ENCODE results near the gene CSF3R. TPM values are rescaled to one million over a fixed set of nuclear protein-coding genes. Genes with fewer than 3 reads are reported as not detected.
A peak's percentile ranks its signal among the peaks of the same experiment; 100 is the strongest.

The CSF3R gene
- total RNA-seq, 1 experiment from 2014 or later = 0.26 TPM

GRCh38 chr1:36463803-36464604, 18.7 kb downstream of the CSF3R start, which contains the start of gene MRPS15 (continued):
- TF ChIP-seq, protein P1, sequence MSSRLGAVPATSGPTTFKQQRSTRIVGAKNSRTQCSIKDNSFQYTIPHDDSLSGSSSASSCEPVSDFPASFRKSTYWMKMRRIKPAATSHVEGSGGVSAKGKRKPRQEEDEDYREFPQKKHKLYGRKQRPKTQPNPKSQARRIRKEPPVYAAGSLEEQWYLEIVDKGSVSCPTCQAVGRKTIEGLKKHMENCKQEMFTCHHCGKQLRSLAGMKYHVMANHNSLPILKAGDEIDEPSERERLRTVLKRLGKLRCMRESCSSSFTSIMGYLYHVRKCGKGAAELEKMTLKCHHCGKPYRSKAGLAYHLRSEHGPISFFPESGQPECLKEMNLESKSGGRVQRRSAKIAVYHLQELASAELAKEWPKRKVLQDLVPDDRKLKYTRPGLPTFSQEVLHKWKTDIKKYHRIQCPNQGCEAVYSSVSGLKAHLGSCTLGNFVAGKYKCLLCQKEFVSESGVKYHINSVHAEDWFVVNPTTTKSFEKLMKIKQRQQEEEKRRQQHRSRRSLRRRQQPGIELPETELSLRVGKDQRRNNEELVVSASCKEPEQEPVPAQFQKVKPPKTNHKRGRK (CRISPR knock-in tag; IDR thresholded peaks at IDR 0.05; ENCODE audit: borderline replicate concordance) = 0 out of 2 replicates have a peak, but pooled peaks have one; percentile 13

GRCh38 chr1:36463463-36463802, 19.3 kb downstream of the CSF3R start:
- Mint-ChIP-seq H3K4me3 (peak overlapping the region; percentile 94), H3K9me3 (no peaks in the 10 kb centered on the region), H3K36me3 (peaks cover 29% of the 10 kb centered on the region), H3K27me3 (ENCODE audit: low read depth) (peaks cover 39% of the 10 kb centered on the region), H3K4me1 (peaks cover 16% of the 10 kb centered on the region), H3K27ac (peak overlapping the region; percentile 95)
- ChIA-PET CTCF (interaction anchor here (1.2 to 3.3 kb wide), 5 partner anchors 13 to 276 kb away, joined by 3 to 15 read pairs (median 6); partner anchors contain the start of gene OSCP1), POLR2A (interaction anchor here (1.6 to 1.9 kb wide), 2 partner anchors 13 to 77 kb away, joined by 9 to 16 read pairs; partner anchors contain the start of genes OSCP1 and STK40)
- TF ChIP-seq ZNF138 (CRISPR knock-in tag; conservative IDR thresholded peaks at IDR 0.05) (no peak), ZNF232 (CRISPR knock-in tag; IDR thresholded peaks at IDR 0.05) (no peak), ZNF317 (CRISPR knock-in tag; IDR thresholded peaks at IDR 0.05; ENCODE audit: borderline replicate concordance, low read depth) (no peak), GRHL2 (CRISPR knock-in tag; IDR thresholded peaks at IDR 0.05; ENCODE audit: insufficient replicate concordance, severe bottlenecking) (no peak), ZNF396 (CRISPR knock-in tag; IDR thresholded peaks at IDR 0.05; ENCODE audit: borderline replicate concordance) (no peak), NFE2L1 (CRISPR knock-in tag; IDR thresholded peaks at IDR 0.05) (0 out of 2 replicates have a peak, but pooled peaks have one; percentile 49), E2F1 (CRISPR knock-in tag; IDR thresholded peaks at IDR 0.05) (no peak), ETV6 (CRISPR knock-in tag; IDR thresholded peaks at IDR 0.05) (no peak)
- TF ChIP-seq, protein P2, sequence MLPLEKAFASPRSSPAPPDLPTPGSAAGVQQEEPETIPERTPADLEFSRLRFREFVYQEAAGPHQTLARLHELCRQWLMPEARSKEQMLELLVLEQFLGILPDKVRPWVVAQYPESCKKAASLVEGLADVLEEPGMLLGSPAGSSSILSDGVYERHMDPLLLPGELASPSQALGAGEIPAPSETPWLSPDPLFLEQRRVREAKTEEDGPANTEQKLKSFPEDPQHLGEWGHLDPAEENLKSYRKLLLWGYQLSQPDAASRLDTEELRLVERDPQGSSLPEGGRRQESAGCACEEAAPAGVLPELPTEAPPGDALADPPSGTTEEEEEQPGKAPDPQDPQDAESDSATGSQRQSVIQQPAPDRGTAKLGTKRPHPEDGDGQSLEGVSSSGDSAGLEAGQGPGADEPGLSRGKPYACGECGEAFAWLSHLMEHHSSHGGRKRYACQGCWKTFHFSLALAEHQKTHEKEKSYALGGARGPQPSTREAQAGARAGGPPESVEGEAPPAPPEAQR (CRISPR knock-in tag; IDR thresholded peaks at IDR 0.05) = no peak
- TF ChIP-seq, protein P1 (CRISPR knock-in tag; IDR thresholded peaks at IDR 0.05; ENCODE audit: borderline replicate concordance) = 0 out of 2 replicates have a peak, but pooled peaks have one; percentile 49
- TF ChIP-seq, protein P3, sequence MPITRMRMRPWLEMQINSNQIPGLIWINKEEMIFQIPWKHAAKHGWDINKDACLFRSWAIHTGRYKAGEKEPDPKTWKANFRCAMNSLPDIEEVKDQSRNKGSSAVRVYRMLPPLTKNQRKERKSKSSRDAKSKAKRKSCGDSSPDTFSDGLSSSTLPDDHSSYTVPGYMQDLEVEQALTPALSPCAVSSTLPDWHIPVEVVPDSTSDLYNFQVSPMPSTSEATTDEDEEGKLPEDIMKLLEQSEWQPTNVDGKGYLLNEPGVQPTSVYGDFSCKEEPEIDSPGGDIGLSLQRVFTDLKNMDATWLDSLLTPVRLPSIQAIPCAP (CRISPR knock-in tag; IDR thresholded peaks at IDR 0.05) = no peak
- TF ChIP-seq, protein P4, sequence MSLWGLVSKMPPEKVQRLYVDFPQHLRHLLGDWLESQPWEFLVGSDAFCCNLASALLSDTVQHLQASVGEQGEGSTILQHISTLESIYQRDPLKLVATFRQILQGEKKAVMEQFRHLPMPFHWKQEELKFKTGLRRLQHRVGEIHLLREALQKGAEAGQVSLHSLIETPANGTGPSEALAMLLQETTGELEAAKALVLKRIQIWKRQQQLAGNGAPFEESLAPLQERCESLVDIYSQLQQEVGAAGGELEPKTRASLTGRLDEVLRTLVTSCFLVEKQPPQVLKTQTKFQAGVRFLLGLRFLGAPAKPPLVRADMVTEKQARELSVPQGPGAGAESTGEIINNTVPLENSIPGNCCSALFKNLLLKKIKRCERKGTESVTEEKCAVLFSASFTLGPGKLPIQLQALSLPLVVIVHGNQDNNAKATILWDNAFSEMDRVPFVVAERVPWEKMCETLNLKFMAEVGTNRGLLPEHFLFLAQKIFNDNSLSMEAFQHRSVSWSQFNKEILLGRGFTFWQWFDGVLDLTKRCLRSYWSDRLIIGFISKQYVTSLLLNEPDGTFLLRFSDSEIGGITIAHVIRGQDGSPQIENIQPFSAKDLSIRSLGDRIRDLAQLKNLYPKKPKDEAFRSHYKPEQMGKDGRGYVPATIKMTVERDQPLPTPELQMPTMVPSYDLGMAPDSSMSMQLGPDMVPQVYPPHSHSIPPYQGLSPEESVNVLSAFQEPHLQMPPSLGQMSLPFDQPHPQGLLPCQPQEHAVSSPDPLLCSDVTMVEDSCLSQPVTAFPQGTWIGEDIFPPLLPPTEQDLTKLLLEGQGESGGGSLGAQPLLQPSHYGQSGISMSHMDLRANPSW (CRISPR knock-in tag; conservative IDR thresholded peaks at IDR 0.05; ENCODE audit: low read depth) = no peak
- ATAC-seq = peak; percentile 7
- DNase-seq (ENCODE audit: low spot score) = no peak
